H9 (cell line): ENCODE data around the gene ZNF776. TPM values are rescaled to one million over a fixed set of nuclear protein-coding genes. Genes with fewer than 3 reads are reported as not detected.

Experiments
- DNase-seq: peaks from one replicate; pipeline ENCODE4 v3.0.0-alpha.2; 2017
- H2AFZ ChIP-seq: one replicate; pipeline ENCODE4 v1.6.1; 2013; ENCODE audit warnings: mild to moderate bottlenecking, low read length, control low read depth, moderate library complexity
- H2AK5ac ChIP-seq: 2 replicates; pipeline ENCODE4 v1.6.1; 2013; ENCODE audit warnings: low read length, control low read depth, mixed read lengths; ENCODE audit not compliant: insufficient read length
- H2BK120ac ChIP-seq: one replicate; pipeline ENCODE4 v1.6.1; 2013; ENCODE audit warnings: low read depth, mild to moderate bottlenecking, low read length, control low read depth, inconsistent platforms; ENCODE audit not compliant: poor library complexity, severe bottlenecking
- H2BK12ac ChIP-seq: 2 replicates; pipeline ENCODE4 v1.6.1; 2013; ENCODE audit warnings: low read length, control low read depth, mixed read lengths, low read depth; ENCODE audit not compliant: insufficient read length
- H2BK15ac ChIP-seq: 2 replicates; pipeline ENCODE4 v1.6.1; 2013; ENCODE audit warnings: low read depth, low read length, control low read depth
- H2BK20ac ChIP-seq: one replicate; pipeline ENCODE4 v1.6.1; 2013; ENCODE audit warnings: low read depth, mild to moderate bottlenecking, low read length, control low read depth, inconsistent platforms; ENCODE audit not compliant: poor library complexity, severe bottlenecking
- H2BK5ac ChIP-seq: 2 replicates; pipeline ENCODE4 v1.6.1; 2013; ENCODE audit warnings: low read length, control low read depth, mixed read lengths; ENCODE audit not compliant: insufficient read length
- H3K14ac ChIP-seq: 2 replicates; pipeline ENCODE4 v1.6.1; 2013; ENCODE audit warnings: low read length, control low read depth; ENCODE audit not compliant: insufficient read depth
- H3K18ac ChIP-seq: 2 replicates; pipeline ENCODE4 v1.6.1; 2013; ENCODE audit warnings: low read depth, mild to moderate bottlenecking, mixed read lengths, low read length, control low read depth; ENCODE audit not compliant: insufficient read length
- H3K23ac ChIP-seq: 2 replicates; pipeline ENCODE4 v1.6.1; 2013; ENCODE audit warnings: low read length, control low read depth, mixed read lengths, low read depth; ENCODE audit not compliant: insufficient read length
- H3K23me2 ChIP-seq: 2 replicates; pipeline ENCODE4 v1.6.1; 2013; ENCODE audit warnings: low read depth, mild to moderate bottlenecking, mixed read lengths, low read length, control low read depth; ENCODE audit not compliant: insufficient read length, poor library complexity, severe bottlenecking
- H3K27ac ChIP-seq: 2 replicates; pipeline ENCODE4 v1.5.1; 2013; ENCODE audit warnings: low read length, control low read depth, mixed read lengths, low read depth; ENCODE audit not compliant: insufficient read length
- H3K27me3 ChIP-seq: 2 replicates; pipeline ENCODE4 v1.6.1; 2013; ENCODE audit warnings: low read length, control low read depth, inconsistent platforms; ENCODE audit not compliant: insufficient read depth
- H3K4ac ChIP-seq: 2 replicates; pipeline ENCODE4 v1.6.1; 2013; ENCODE audit warnings: low read depth, mild to moderate bottlenecking, control low read depth, inconsistent platforms, low read length, moderate library complexity
- H3K4me1 ChIP-seq: 2 replicates; pipeline ENCODE4 v1.6.1; 2013; ENCODE audit warnings: low read length, control low read depth, inconsistent platforms; ENCODE audit not compliant: insufficient read depth
- H3K4me2 ChIP-seq: 2 replicates; pipeline ENCODE4 v1.6.1; 2013; ENCODE audit warnings: low read length, control low read depth, mixed read lengths; ENCODE audit not compliant: insufficient read length, insufficient read depth
- H3K56ac ChIP-seq: 2 replicates; pipeline ENCODE4 v1.6.1; 2013; ENCODE audit warnings: low read depth, mild to moderate bottlenecking, mixed read lengths, low read length, control low read depth; ENCODE audit not compliant: insufficient read length
- H3K79me1 ChIP-seq: 2 replicates; pipeline ENCODE4 v1.6.1; 2013; ENCODE audit warnings: low read depth, mild to moderate bottlenecking, moderate library complexity, low read length, control low read depth, inconsistent platforms; ENCODE audit not compliant: insufficient read depth, poor library complexity, severe bottlenecking
- H3K79me2 ChIP-seq: 2 replicates; pipeline ENCODE4 v1.6.1; 2013; ENCODE audit warnings: low read length, control low read depth, inconsistent platforms; ENCODE audit not compliant: insufficient read depth
- H3K9ac ChIP-seq: 2 replicates; pipeline ENCODE4 v1.6.1; 2013; ENCODE audit warnings: low read length, control low read depth, mixed read lengths; ENCODE audit not compliant: insufficient read length; ENCODE audit errors: extremely low read depth
- H3K9me3 ChIP-seq: one replicate; pipeline ENCODE4 v1.6.1; 2013; ENCODE audit warnings: low read depth, low read length, inconsistent platforms; ENCODE audit not compliant: control insufficient read depth
- H3T11ph ChIP-seq: one replicate; pipeline ENCODE4 v1.6.1; 2013; ENCODE audit warnings: mild to moderate bottlenecking, low read length, control low read depth, inconsistent platforms
- H4K20me1 ChIP-seq: one replicate; pipeline ENCODE4 v1.6.1; 2013; ENCODE audit not compliant: control insufficient read depth, insufficient read length, insufficient read depth
- H4K5ac ChIP-seq: 2 replicates; pipeline ENCODE4 v1.6.1; 2013; ENCODE audit warnings: low read depth, mild to moderate bottlenecking, mixed read lengths, low read length, control low read depth; ENCODE audit not compliant: insufficient read length
- H4K8ac ChIP-seq: replicated peaks from 2 replicates; pipeline ENCODE4 v1.6.1; 2013; ENCODE audit warnings: low read length, control low read depth, mixed read lengths, low read depth; ENCODE audit not compliant: insufficient read length
- H4K91ac ChIP-seq: 2 replicates; pipeline ENCODE4 v1.6.1; 2013; ENCODE audit warnings: low read depth, mild to moderate bottlenecking, moderate library complexity, mixed read lengths, low read length, control low read depth; ENCODE audit not compliant: insufficient read length
- H3K27ac Mint-ChIP-seq, 3 experiments: 2 replicates in 2 of 3; 3 replicates in 1 of 3; pipeline ENCODE4 v1.8.0; 2020 to 2021; ENCODE audit warnings: mixed read lengths in 3 of 3, mild to moderate bottlenecking in 1 of 3, moderate library complexity in 1 of 3
- H3K27me3 Mint-ChIP-seq: 2 replicates; pipeline ENCODE4 v1.8.0; 2021; ENCODE audit warnings: low read depth, mild to moderate bottlenecking, moderate library complexity, mixed read lengths
- H3K36me3 Mint-ChIP-seq, 3 experiments: 2 replicates in 2 of 3; 3 replicates in 1 of 3; pipeline ENCODE4 v1.8.0; 2020 to 2021; ENCODE audit warnings: low read depth in 3 of 3, mixed read lengths in 3 of 3; ENCODE audit not compliant: insufficient read depth in 1 of 3
- H3K4me1 Mint-ChIP-seq, 2 experiments: 2 replicates each; pipeline ENCODE4 v1.8.0; 2020; ENCODE audit warnings: mixed read lengths in 2 of 2
- H3K4me3 Mint-ChIP-seq, 2 experiments: 2 replicates in 1 of 2; 3 replicates in 1 of 2; pipeline ENCODE4 v1.8.0; 2020 to 2021; ENCODE audit warnings: mild to moderate bottlenecking in 2 of 2, mixed read lengths in 2 of 2, moderate library complexity in 1 of 2
- H3K9me3 Mint-ChIP-seq, 2 experiments: 2 replicates in 1 of 2; 3 replicates in 1 of 2; pipeline ENCODE4 v1.8.0; 2020; ENCODE audit warnings: mild to moderate bottlenecking in 2 of 2, mixed read lengths in 2 of 2, moderate library complexity in 1 of 2
- WGBS: extraction: QIAGEN DNeasy Blood & Tissue Kit; methylation state at CpG from one replicate; pipeline ENCODE4 v1.1.7; 2013; ENCODE audit warnings: missing lambda C conversion rate, low lambda C conversion rate, mixed read lengths; ENCODE audit not compliant: insufficient read length; ENCODE audit errors: extremely low coverage; 5-methylcytosine and 5-hydroxymethylcytosine counted together
- total RNA-seq: library from RNA; stranded (reverse); gene quantifications from 2 replicates; pipeline ENCODE4 v1.2.1, GENCODE V29; 2021
- TF ChIP-seq, protein P1 (sequence below): fragments of 200-600 bp; sonication (generic); conservative IDR thresholded peaks from 3 replicates; pipeline ENCODE4 v1.8.0; 2021; ENCODE audit warnings: antibody characterized with exemption, mild to moderate bottlenecking

ZNF776 gene
- total RNA-seq, 1 experiment from 2014 or later = 19.7 TPM

GRCh38 chr19:57712222-57712621 is 34.4 kb upstream of the ZNF776 start:
- Histone ChIP-seq H2BK20ac (no peak overlapping the region), H2AK5ac (no peak overlapping the region), H3K56ac (no peak overlapping the region), H4K91ac (no peak overlapping the region), H2BK120ac (no peak overlapping the region), H2AFZ (no peak overlapping the region), H4K8ac (no peak overlapping the region), H3K14ac (no peak overlapping the region), H3T11ph (no peak overlapping the region), H3K23ac (no peak overlapping the region), H3K23me2 (peaks cover 8% of the 10 kb centered on the region), H3K27ac (no peak overlapping the region), H3K9ac (no peak overlapping the region), H3K4ac (no peak overlapping the region), H3K9me3 (no peaks in the 10 kb centered on the region), H2BK12ac (no peak overlapping the region), H3K4me2 (no peak overlapping the region), H4K5ac (no peak overlapping the region), H3K79me2 (peaks cover 5% of the 10 kb centered on the region; the same call in 1 of the 2 replicates), H3K18ac (no peak overlapping the region), H4K20me1 (no peaks in the 10 kb centered on the region), H3K4me1 (no peaks in the 10 kb centered on the region; the same call in 1 of the 2 replicates), H3K27me3 (no peaks in the 10 kb centered on the region), H3K79me1 (no peaks in the 10 kb centered on the region), H2BK5ac (no peak overlapping the region), H2BK15ac (no peak overlapping the region)
- Mint-ChIP-seq H3K27me3 (no peaks in the 10 kb centered on the region; the same call in 1 of the 2 replicates), H3K27ac (no peak overlapping the region), H3K9me3 (no peaks in the 10 kb centered on the region; a peak in 1 of 5 replicates), H3K36me3 (peaks cover 7 to 14% (median 9%) of the 10 kb centered on the region in 3 experiments), H3K4me3 (no peak overlapping the region), H3K4me1 (peaks cover 18% of the 10 kb centered on the region in 2 experiments)
- WGBS = no CpG with 5 or more reads among the region's 1 CpG
- TF ChIP-seq, protein P1, sequence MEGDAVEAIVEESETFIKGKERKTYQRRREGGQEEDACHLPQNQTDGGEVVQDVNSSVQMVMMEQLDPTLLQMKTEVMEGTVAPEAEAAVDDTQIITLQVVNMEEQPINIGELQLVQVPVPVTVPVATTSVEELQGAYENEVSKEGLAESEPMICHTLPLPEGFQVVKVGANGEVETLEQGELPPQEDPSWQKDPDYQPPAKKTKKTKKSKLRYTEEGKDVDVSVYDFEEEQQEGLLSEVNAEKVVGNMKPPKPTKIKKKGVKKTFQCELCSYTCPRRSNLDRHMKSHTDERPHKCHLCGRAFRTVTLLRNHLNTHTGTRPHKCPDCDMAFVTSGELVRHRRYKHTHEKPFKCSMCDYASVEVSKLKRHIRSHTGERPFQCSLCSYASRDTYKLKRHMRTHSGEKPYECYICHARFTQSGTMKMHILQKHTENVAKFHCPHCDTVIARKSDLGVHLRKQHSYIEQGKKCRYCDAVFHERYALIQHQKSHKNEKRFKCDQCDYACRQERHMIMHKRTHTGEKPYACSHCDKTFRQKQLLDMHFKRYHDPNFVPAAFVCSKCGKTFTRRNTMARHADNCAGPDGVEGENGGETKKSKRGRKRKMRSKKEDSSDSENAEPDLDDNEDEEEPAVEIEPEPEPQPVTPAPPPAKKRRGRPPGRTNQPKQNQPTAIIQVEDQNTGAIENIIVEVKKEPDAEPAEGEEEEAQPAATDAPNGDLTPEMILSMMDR = no peak
- no peak for DNase-seq
